ENCODE results near the gene ARF1.

The ARF1 gene

DNA sequence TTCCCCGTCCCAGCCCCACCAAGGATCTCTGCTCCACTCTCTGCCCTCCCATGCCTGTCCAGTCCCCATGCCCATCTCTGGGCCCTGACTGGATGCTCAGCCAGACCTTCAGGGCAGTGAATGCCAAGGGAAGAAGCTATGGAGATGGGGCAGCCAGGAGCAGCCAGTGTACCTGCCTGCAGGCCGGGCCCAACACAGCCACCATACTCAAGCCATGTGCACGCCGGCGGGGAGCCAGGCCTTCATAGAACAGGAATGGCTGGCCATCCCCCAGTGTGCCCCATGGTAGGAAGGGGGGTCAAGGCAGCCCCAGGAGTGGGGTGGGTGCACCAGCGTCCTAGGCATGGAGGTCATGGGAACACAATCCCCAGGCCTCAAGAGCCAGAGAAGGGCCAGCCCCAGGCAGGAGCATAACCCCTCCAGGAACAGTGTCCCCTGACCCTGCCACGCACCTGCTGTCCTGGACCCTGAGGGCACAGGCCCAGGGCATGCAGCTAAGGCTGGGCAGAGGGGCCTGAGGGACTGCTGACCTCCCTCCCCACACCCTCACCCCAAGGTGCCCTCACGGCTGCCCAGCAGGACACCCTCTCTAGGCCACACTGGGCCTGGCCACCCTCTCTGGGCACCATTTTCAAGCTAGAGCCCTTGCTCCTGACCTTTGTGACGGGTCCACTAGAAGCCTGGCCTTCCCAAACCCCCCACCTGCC lies 20.3 kb upstream of the ARF1 start:
- Mint-ChIP-seq H3K36me3 (ENCODE audit: low read depth) (no peaks in the 10 kb centered on the region), H3K27me3 (peaks cover 69% of the 10 kb centered on the region)

DNA sequence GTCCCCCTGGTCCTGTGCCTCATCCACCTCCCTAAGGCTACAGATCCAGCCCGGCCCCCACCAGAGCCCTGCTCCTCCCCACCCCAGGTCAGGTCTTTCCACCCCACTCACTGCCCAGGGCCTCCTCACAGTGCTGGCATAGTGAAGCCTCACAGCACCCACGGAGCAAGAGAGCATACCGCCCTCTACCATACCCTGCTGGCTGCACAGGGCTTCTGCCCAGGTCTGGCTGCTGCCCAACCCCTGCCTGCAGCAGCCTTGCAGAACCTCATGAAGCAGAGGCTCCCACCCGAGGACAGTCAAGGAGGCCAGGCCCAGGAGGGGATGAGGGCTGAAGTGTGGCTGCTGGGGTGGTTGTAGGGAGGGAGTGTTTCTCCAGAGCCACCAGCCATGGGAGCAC lies 19.7 kb upstream of the ARF1 start:
- H3K4me3 Mint-ChIP-seq, result no peak overlapping the region
- H3K36me3 Mint-ChIP-seq (ENCODE audit: low read depth), result no peaks in the 10 kb centered on the region
- no peak overlapping the region for H3K27ac Mint-ChIP-seq
- no peaks in the 10 kb centered on the region for H3K9me3 Mint-ChIP-seq
- peaks cover 7% of the 10 kb centered on the region for H3K4me1 Mint-ChIP-seq (ENCODE audit: low read depth)
- DNase-seq, result no peak
- H3K27me3 Mint-ChIP-seq, result peaks cover 68% of the 10 kb centered on the region

More for the DNA sequence above, 20.3 kb upstream of the ARF1 start:
- H3K9me3 Mint-ChIP-seq, result no peaks in the 10 kb centered on the region
- no peak overlapping the region for H3K4me3 Mint-ChIP-seq
- H3K27ac Mint-ChIP-seq, result no peak overlapping the region
- peaks cover 7% of the 10 kb centered on the region for H3K4me1 Mint-ChIP-seq (ENCODE audit: low read depth)
- DNase-seq, result no peak

DNA sequence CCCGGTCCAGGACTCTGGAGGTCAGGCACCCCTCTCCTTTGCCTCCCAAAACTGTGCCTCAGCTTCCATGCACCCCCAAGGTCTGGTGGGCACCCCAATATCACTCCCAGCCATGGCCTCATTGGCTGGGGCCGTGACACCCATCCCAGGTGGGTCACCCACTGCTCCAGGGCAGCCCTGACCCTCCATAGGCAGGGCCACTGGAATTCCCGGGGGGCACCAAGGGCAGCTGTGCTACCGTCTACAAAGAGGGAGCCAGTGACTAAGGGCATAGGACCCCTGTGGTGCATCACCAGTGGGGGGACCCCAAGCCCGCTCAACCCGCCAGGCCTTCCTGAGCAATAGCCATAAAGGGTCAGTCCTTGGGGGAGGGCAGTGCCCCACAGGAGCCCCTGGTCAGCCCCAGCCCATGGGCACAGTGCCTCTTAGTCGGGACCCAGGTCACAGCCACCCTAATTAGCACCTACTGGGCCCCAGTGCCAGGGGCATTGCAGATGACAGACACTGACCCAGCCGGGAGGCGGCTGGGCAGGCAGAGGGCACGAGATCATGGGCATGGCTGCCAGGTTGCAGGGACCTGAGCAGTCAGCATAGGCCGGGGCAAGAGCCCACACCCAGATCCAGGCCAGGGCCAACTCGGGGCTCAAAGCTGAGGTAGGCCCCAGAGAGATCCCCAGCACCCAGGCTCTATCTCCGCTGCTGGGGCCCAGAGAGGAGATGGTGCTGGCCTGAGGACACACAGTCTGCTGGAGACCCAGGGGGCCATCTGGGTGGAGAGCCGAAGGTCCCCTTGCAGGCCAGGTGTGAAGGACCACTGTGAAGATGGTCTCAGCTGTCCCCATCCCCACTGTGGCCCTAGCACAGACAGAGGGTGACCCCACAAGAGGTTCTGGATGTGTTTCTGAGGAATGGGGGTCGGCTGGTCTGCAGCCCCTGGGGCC lies 19.0 kb upstream of the ARF1 start:
- no peak for DNase-seq
- Mint-ChIP-seq H3K27me3 (peaks cover 63% of the 10 kb centered on the region), H3K4me1 (ENCODE audit: low read depth) (peaks cover 7% of the 10 kb centered on the region), H3K27ac (no peak overlapping the region), H3K4me3 (no peak overlapping the region), H3K9me3 (no peaks in the 10 kb centered on the region), H3K36me3 (ENCODE audit: low read depth) (no peaks in the 10 kb centered on the region)

DNA sequence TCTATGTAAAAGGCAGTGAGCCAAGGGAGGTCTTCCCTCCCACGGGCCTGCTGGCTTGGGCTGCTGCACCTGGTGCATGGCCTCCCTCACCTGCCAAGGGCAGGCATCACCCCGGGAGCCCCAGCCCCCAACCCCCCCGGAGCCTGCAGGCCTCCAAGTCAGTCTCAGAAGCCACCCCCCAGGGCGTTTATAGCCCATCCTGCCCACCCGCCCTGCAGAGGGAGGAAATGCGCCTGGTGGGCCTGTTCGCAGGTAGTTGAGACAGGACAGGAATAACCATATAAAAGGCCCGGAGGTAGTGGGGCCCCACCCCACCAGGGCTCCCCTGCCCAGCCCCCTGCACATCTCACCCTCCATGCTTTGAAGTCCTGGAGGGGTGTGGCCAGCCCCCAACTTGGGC lies 18.2 kb upstream of the ARF1 start:
- Mint-ChIP-seq H3K9me3 (no peaks in the 10 kb centered on the region), H3K4me1 (ENCODE audit: low read depth) (peaks cover 7% of the 10 kb centered on the region), H3K4me3 (no peak overlapping the region), H3K27me3 (peaks cover 56% of the 10 kb centered on the region), H3K27ac (no peak overlapping the region), H3K36me3 (ENCODE audit: low read depth) (no peaks in the 10 kb centered on the region)
- DNase-seq, result no peak

DNA sequence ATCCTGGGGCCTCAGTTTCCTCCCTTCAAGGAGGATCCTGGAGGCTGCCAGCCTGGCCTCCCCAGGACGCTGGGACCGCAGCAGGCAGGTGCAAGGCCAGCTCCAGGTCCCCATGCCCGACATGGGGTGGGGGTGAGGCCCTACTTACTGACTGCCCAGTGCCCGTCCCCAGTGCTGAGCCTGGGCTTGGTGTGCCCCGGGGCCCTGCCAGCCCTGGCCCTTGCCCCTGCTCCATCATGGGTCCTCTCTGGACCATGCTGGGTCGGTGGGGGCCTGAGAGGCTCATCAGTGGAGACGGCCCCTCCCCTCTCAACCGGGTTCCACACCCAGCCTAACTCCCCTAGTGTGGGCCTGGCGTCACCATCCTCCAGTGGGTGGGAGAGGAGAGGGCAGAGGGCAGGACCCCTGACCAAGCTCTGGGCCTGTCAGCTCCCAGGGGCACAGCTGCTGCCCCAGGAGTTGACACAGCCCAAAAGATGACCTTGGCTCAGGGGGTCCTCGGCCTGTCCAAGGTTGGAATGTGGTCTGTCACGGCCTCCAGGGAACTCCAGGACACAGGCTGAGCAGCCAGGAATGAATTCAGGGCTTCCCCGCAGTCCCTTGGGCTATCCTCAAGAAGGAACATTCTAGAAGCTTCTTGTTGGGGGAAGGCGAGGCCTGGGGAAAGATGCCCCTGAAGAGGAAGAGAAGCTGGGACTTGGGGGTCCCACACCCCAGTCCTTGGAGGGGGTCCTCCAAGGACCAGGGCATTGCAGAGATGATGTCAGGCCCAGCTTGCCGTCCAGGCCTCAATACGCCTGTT lies 17.6 kb upstream of the ARF1 start:
- no peaks in the 10 kb centered on the region for H3K9me3 Mint-ChIP-seq

DNA sequence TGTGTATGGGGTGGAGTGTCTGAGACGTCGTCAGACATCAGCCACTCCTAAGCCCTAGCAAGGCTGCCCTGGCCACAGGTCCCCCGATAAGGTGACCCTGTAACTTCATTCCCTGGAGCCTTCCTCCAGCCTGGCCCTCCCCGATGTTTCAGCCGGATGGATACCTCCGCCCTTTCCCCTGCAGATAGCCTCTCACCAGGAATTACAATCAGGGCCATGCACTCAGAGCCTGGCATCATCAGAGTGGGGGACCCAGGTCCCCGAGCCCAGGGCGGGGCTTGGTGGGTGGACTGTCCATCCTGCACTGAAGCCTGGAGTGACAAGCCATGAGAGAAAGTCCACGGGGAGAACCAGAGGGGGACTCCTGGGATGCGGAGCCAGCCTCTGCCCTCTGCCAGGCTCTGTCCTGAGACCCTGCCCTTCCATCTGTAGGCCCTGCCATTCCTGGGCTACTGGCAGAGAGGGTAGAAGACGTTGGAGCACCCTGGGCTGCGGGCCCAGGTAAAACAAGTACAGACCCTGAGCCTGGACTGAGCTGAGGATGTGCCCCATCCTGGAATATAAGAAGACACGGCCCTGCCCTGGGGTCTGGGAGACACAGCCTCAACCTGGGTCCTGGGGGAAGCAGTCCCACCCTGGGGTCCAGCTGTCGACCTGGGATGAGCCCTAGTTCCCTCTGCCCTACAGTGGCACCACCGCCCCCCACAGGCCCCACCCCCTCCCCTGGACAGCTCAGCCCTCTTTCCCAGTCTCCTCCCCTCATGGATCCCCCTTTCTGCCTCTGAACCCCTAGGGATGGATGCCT lies 16.8 kb upstream of the ARF1 start:
- Mint-ChIP-seq H3K27ac (no peak overlapping the region), H3K4me1 (ENCODE audit: low read depth) (peaks cover 5% of the 10 kb centered on the region), H3K36me3 (ENCODE audit: low read depth) (no peaks in the 10 kb centered on the region), H3K9me3 (no peaks in the 10 kb centered on the region), H3K27me3 (peaks cover 45% of the 10 kb centered on the region), H3K4me3 (no peak overlapping the region)
- DNase-seq, result no peak

More for the DNA sequence above, 17.6 kb upstream of the ARF1 start:
- H3K4me3 Mint-ChIP-seq, result no peak overlapping the region
- DNase-seq, result no peak
- H3K36me3 Mint-ChIP-seq (ENCODE audit: low read depth), result no peaks in the 10 kb centered on the region
- peaks cover 7% of the 10 kb centered on the region for H3K4me1 Mint-ChIP-seq (ENCODE audit: low read depth)
- no peak overlapping the region for H3K27ac Mint-ChIP-seq
- H3K27me3 Mint-ChIP-seq, result peaks cover 51% of the 10 kb centered on the region

DNA sequence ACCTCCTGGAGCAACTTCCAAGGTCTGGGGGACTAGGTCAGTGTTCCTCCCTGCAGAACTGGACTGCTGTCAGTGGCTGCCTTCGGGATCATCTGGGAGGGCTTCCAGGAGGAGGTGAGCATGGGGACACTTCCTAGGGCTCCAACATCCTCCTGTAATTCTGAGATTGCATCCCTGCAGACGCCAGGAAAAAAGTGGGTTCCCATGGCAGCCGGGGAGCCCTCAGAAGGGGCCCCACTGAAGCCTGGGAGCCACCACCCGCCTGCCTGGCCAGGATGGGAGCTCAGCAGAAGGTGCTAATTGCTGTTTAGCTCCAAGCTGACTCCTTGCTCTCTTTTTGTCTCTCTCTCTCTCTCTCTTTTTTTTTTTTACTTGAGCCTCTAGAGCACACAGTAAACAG lies 16.1 kb upstream of the ARF1 start:
- DNase-seq, result no peak
- Mint-ChIP-seq H3K36me3 (ENCODE audit: low read depth) (no peaks in the 10 kb centered on the region), H3K27ac (peak overlapping the region; percentile 11), H3K4me3 (no peak overlapping the region), H3K9me3 (no peaks in the 10 kb centered on the region), H3K27me3 (peaks cover 38% of the 10 kb centered on the region), H3K4me1 (ENCODE audit: low read depth) (no peaks in the 10 kb centered on the region)

DNA sequence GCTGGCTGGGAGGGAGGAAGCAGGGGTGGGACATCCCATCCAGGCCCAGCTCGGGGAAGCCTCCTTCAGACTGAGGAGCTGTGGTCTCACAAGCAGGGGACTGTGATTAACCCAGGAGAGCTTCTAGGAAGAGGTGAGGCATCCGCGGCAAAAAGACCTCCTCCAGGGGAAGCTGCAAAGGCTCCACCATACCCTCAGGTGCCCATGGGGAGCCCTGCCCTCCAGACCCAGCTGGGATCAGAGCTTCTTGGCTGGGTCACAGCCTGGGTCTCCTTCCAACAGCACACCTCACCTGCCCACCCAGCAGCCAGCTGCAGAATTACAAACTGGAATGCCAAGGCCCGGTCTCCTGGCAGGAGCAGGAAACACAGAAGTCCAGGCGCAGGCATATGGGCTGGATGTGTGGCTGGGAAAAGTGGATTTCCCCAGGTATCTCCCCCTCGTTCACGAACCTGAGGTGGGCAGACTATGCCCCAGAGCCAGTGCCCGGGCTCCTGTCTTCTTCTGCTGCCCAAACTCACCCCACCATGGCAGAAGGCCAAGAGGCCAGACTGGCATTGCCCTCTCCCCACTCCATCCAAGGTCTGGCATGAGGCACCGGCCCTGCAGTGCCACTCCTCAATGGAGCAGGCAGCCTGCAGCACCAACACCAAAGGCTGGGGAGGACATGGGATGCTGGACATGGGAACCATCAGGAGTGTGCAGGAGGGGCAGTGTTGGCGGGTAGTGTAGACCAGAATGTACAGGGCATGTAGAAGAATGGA lies 15.4 kb upstream of the ARF1 start:
- H3K36me3 Mint-ChIP-seq (ENCODE audit: low read depth), result no peaks in the 10 kb centered on the region
- H3K9me3 Mint-ChIP-seq, result no peaks in the 10 kb centered on the region
- peak overlapping the region; percentile 11 for H3K27ac Mint-ChIP-seq
- DNase-seq, result no peak
- H3K4me3 Mint-ChIP-seq, result no peak overlapping the region
- H3K27me3 Mint-ChIP-seq, result peaks cover 33% of the 10 kb centered on the region
- H3K4me1 Mint-ChIP-seq (ENCODE audit: low read depth), result no peaks in the 10 kb centered on the region

DNA sequence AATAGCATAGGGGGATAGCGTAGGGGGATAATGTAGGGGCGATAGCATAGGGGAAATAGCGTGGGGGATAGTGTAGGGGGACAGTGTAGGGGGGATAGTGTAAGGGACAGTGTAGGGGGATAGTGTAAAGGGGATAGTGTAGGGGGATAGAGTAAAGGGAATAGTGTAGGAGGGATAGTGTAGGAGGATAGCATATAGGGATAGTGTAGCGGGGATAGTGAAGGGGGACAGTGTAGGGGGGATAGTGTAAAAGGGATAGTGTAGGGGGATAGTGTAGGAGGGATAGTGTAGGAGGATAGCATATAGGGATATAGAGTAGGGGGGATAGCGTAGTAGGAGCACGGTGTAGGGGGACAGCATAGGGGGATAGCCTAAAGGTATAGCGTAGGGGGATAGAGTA lies 14.1 kb upstream of the ARF1 start:
- no peak for DNase-seq
- H3K4me3 Mint-ChIP-seq, result no peak overlapping the region
- H3K9me3 Mint-ChIP-seq, result no peaks in the 10 kb centered on the region
- no peaks in the 10 kb centered on the region for H3K36me3 Mint-ChIP-seq (ENCODE audit: low read depth)
- H3K27me3 Mint-ChIP-seq, result peaks cover 26% of the 10 kb centered on the region
- H3K27ac Mint-ChIP-seq, result no peak overlapping the region
- H3K4me1 Mint-ChIP-seq (ENCODE audit: low read depth), result no peaks in the 10 kb centered on the region

DNA sequence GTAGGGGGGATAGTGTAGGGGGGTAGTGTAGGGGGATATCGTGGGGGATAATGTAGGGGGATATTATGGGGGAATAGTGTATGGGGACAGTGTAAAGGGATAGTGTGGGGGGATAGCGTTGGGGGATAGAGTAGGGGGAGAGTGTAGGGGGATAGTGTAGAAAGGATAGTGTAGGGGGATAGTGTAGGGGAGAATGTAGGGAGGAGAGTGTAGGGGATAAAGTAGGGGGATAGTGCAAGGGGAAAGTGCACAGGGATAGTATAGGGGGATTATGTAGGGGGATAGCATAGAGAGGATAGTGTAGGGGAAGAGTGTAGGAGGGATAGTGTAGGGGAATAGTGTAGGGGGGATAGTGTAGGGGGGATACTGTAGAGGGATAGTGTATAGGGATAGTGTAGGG lies 12.3 kb upstream of the ARF1 start:
- no peak overlapping the region for H3K4me3 Mint-ChIP-seq
- peaks cover 20% of the 10 kb centered on the region for H3K27me3 Mint-ChIP-seq
- no peak for DNase-seq
- no peaks in the 10 kb centered on the region for H3K9me3 Mint-ChIP-seq
- H3K36me3 Mint-ChIP-seq (ENCODE audit: low read depth), result no peaks in the 10 kb centered on the region
- H3K27ac Mint-ChIP-seq, result no peak overlapping the region
- no peaks in the 10 kb centered on the region for H3K4me1 Mint-ChIP-seq (ENCODE audit: low read depth)

DNA sequence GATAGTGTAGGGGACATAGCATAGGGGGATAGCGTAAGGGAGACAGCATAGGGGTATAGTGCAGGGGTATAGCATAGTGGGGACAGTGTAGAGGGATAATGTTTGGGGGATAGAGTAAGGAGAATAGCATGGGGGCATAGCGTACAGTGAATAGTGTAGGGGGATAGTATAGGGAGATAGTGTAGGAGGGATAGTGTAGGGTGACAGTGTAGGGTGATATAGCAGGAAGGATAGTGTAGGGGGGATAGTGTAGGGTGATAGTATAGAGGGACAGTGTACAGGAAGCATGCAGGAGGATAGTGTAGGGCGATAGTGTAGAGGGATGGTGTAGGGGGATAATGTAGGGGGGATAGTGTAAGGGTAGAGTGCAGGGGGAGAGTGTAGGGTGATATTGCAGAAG lies 11.7 kb upstream of the ARF1 start:
- H3K27ac Mint-ChIP-seq, result no peak overlapping the region
- no peaks in the 10 kb centered on the region for H3K9me3 Mint-ChIP-seq

DNA sequence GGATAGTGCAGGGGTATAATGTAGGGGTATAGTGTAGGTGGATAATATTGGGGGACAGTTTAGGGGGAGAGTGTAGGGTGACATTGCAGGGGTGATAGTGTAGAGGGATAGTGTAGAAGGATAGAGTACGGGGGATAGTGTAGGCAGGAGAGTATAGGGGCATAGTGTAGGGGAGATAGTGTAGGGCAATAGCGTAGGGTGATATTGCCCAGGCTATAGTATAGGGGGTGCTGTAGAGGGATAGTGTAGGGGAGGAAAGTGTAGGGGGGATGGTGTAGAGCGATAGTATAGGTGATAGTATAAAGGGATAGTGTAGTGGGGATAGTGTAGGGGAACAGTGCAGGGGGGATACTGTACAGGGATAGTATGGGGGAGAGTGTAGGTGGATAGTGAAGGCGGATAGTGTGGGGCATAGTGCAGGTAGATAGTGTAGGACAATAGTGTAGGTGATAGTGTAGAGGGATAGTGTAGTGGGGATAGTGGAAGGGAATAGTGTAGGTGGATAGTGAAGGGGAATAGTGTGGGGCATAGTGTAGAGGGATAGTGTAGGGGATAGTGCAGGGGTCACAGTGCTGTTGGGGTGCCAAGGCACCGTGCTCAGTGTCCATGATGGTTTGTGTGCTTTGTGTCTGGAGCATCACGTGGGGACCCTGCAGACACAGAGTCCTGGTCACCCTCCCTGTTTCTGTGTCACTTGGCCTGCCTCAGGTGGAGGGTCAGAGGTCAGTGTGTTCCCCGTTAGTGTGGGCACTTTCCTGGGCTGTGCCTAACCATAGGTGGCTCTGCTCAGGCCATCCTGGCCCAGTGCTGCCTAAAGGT lies 10.5 kb upstream of the ARF1 start:
- no peaks in the 10 kb centered on the region for H3K36me3 Mint-ChIP-seq (ENCODE audit: low read depth)
- no peaks in the 10 kb centered on the region for H3K4me1 Mint-ChIP-seq (ENCODE audit: low read depth)
- no peak overlapping the region for H3K4me3 Mint-ChIP-seq
- H3K9me3 Mint-ChIP-seq, result no peaks in the 10 kb centered on the region
- DNase-seq, result no peak
- peaks cover 3% of the 10 kb centered on the region for H3K27me3 Mint-ChIP-seq
- no peak overlapping the region for H3K27ac Mint-ChIP-seq

More for the DNA sequence above, 11.7 kb upstream of the ARF1 start:
- H3K4me1 Mint-ChIP-seq (ENCODE audit: low read depth), result no peaks in the 10 kb centered on the region
- H3K36me3 Mint-ChIP-seq (ENCODE audit: low read depth), result no peaks in the 10 kb centered on the region
- H3K4me3 Mint-ChIP-seq, result no peak overlapping the region
- peaks cover 13% of the 10 kb centered on the region for H3K27me3 Mint-ChIP-seq
- DNase-seq, result no peak

DNA sequence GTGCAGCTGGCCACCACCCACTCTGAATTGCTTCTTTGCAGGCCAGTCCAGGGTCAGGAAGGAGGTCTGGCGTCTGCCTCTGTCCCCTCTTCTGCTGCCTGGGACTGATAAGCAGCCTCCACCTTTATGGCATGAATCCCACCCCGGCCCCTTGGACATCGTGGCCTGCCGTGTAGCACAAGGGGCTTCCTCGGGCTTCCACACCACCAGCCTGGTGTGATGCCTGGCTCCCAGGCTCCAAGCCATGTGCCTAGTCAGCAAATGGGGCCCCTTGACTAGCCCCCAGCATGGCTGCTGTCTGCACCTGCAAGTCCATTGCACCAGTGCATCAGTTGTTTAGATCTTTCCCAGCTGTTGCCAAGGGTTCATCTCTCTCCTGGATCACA lies 9.9 kb upstream of the ARF1 start:
- no peaks in the 10 kb centered on the region for H3K36me3 Mint-ChIP-seq (ENCODE audit: low read depth)

More for the DNA sequence above, 9.9 kb upstream of the ARF1 start:
- Mint-ChIP-seq H3K4me3 (no peak overlapping the region), H3K27me3 (no peaks in the 10 kb centered on the region), H3K9me3 (no peaks in the 10 kb centered on the region), H3K4me1 (ENCODE audit: low read depth) (no peaks in the 10 kb centered on the region), H3K27ac (no peak overlapping the region)
- no peak for DNase-seq

Measured in activated T-cell treated with anti-CD3 and anti-CD28 coated beads, Interleukin-2, amount 50 U/mL, for 24 hours (primary cell).